Activated CD8-positive, alpha-beta memory T cell treated with anti-CD3 and anti-CD28 coated beads for 1 hour (primary cell): ENCODE measurements around the gene DDX20.
"Not testable (repeated sequence)": the region's sequence is repeated elsewhere in the genome, so short reads cannot be mapped to it uniquely, and the experiment has no call there.

ENCODE experiments used
- DNase-seq, 2 donors: peaks; one replicate each; pipeline ENCODE4 v3.0.0-alpha.2; 2020; ENCODE audit warnings: low read depth in 1 of 2; ENCODE audit errors: extremely low read depth in 1 of 2

Gene DDX20

DNA sequence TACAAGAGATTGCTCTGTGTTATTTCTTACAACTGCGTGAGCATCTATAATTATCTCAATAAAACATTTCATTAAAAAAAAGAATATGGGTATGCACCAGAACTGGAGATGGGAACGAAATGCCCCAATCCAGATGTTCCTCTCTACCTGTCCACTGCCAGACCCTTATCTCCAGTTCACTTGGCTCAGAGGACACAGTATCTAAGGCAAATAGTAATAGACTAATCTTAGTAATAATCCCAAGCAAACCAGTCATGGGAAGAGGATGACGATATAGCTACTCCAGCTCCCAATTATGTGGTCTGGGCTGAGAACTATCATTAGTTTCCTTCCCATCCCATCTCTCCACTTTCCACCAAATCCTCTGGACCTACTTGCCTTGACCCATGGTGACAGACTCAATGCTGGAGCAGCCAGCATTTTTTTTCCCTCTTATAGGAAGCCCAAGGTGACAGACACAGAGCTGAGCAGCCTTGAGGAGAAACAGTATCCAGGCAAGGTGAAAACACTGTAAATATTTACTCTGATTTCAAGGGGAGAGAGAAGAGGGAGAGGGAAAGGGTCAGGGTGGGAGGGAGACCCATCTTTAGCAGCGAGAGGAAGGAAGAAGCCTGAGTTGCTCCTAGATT lies 28.7 kb downstream of the DDX20 start:
- no peak for DNase-seq

DNA sequence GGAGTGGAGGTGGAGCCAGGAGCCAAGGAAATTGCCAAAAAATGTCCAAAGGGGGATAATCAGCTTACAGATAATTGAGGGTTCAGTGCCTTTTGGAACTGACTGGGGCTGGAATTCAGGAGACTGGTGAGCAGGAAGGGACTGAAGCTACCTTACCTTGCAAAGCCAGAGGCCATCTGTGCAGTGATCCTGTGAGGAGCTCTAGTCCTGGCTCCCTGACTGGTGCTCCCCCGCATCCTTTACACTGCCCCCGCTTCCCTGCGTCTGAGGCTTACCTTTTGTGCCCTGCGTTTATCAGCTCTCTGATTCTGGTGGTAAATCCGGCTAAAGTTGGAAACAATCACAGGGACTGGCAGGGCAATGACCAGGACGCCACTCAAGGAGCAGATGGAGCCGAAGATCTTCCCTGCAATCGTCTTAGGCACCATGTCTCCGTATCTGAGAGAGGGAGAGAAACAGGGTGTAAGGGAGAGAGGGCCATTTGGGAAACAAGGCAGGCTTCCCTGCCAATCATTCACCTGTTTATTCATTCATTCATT lies 31.0 kb downstream of the DDX20 start:
- no peak for DNase-seq

DNA sequence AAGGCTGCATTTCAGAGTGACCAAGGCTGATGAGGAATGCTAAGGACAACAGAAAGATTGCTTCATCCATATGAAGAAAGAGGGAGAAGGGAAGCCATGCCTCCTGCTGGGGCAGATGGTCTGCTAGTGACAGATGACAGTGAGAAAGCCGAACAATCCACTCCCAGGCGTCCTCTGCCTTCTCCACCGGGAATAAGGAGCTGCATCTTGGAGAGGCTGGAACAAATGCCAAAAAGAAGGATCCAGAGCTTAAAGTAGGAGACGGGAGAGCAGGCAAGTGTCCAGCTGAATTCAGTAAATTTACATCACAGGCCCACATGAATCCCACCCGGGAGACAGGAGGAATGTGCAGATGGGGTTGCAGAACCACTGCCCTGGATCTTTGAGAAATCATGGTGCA lies 33.4 kb downstream of the DDX20 start:
- DNase-seq = no peak

DNA sequence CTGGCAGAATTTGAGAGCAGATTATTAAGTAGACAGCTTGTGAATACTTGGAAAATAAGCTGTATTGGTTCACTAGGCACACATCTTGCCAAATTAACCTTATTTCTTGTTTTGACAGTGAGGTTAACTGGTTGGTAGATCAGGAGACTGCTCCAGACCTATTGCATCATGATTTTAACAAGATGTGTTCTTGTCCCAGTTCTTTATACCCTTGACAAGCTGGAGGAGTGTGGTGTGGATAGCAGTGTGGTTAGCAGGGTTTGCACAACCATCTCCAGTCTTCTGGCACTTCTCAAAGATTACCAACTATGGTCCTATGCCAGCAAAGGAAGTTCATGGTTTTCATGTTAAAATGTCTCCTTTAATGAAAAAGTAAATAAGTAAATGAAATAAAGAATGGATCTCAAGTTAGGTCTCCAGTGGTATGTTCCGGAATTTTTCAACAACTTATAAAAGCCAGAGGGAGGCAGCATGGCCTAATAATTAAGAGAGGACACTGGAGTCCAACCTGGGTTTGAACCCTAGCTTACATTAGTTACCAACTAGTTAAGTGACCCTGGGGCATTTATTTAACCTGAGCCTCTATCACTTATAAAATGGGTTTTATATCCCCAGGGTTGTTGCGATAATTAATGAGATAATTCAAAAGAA lies 34.1 kb downstream of the DDX20 start:
- no peak for DNase-seq

DNA sequence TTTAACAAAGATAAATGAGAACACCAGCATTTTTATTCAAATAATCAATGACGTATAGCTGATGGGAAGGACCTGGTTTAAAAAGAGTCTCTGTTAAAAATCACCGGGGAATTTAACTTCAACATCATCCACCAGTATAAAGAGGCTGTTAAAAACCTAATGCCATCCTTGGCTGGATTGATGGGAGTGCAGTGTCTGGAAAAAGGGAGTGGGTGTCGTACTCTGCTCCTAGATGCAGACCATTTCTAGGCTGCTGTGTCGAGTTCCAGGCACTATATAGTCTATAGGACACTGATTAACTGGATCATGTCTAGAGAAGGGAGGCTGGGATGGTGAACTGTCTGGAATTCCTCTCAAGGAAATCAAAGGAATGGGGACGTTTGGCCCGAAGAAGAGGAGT lies 36.1 kb downstream of the DDX20 start:
- no peak for DNase-seq

DNA sequence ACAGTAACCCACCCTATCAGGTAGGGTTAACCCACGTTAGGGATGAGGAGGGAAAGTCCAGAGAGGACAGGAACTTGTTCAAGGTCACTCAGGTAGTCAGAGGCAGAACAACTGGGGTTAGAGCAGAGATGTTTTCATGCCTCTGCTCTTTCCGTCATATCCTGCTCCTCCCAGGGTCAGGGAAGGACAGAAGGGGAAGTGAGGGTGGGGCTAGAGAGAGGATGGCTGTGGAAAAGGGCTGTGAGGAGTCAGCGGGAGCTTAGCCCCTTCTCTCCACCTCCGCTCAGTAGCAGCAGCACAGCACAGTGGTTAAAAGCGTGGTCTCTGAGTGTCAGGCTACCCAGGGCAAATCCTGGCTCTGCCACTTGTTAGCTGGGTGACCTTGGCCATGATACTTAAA lies 36.5 kb downstream of the DDX20 start:
- no peak for DNase-seq

DNA sequence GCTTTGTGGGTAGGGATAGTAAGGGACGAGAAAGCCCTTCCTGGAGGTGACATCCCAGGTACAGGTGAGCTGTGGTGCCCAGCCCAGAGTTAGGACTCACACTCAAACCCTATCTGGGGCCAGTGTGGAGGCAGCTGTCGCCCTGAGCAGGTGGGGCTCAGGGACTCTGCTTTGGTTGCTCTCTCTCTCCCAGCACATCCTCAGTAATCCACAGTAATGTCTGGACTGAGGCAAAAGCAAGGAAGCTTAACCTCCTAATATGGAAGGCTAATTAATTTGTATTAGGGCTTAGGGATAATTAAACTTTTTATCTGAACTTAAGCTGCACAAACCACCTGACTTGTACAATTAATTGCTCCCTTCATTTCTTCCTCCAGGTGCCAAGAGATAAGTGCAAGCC lies 38.2 kb downstream of the DDX20 start:
- DNase-seq = no peak

DNA sequence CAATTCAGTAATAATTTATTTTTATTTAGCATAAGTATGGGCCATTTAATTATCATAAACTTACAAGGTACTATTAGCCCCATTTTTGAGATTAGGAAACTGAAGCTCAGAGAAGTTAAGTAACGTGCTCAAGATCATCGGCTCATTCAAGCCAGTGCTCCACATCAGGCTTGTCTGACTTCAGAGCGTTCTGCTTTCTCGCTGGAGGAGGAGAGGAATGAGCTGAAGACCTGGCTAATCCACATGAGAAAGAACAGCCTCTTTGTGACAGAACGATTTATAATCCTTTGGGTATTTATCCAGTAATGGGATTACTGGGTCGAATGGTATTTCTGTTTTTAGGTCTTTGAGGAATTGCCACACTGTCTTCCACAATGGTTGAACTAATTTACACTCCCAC lies 39.7 kb downstream of the DDX20 start:
- no peak for DNase-seq

DNA sequence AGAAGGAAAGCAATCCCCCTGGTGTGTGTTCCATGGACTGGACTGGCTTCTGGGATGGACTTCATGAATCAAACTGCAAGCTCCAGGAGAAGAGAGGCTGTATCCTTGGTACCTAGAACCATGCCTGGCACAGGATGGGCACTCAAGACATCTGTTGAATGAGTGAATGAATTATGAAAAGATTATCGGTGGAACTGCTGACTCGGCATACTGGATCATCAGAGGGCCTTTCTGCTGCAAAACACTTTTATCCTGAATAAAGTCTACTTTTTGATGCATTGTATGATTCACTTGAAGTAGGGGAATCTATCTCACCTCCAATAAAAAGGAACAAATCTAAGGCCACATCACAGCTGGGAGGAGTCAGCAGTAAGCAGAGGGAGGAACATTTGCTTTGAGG lies 42.9 kb downstream of the DDX20 start:
- DNase-seq = no peak

DNA sequence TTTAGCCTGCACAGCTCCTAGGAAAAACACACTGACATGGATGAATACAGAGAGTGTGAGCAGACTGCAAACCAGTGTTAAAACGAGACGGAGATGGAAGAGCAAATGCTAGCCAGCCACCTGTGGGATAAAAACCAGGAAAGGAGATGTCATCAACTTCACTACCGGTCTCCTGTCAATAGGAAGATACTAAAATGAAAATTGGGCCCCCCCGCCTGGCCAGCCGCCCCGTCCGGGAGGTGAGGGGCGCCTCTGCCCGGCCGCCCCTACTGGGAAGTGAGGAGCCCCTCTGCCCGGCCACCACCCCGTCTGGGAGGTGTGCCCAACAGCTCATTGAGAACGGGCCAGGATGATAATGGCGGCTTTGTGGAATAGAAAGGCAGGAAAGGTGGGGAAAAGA lies 44.0 kb downstream of the DDX20 start:
- DNase-seq = not testable (repeated sequence)

DNA sequence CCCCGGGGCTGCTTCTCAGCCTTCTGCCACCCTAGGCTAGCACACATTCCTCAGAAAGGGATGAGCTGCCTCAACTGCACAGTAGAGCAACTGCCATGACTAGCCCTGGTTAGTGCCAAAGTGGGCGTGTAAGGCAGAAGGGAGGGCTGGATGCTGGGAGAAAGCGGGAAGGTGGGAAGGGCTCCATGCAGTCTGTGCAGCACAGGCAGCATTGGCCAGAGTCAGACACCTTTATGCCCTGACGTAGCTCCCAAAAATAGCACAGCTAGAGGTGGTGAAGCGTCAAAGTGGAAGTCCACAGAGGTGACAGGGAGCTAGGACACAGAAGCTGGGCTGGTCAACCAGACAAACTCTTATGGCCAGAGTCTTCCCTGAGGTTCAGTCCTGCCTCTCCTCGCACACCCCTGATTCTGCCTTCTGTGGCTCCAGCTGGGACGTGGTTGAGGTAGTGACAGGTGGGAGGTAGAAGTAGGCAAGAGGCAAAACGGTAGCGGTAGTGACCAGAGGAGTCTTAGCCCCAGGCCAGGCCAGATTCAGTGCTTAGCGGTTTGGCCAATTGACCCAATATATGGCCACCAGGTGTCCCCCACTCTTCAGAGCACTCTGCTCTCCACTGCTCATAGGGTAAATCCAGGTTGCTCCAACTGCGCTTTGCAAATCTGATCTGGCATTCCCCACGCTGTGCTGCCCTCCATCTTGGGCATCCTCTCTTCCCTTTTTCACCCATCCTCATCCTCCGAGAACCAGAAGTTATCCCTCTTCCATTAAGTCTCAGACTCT lies 45.6 kb downstream of the DDX20 start:
- DNase-seq = no peak

DNA sequence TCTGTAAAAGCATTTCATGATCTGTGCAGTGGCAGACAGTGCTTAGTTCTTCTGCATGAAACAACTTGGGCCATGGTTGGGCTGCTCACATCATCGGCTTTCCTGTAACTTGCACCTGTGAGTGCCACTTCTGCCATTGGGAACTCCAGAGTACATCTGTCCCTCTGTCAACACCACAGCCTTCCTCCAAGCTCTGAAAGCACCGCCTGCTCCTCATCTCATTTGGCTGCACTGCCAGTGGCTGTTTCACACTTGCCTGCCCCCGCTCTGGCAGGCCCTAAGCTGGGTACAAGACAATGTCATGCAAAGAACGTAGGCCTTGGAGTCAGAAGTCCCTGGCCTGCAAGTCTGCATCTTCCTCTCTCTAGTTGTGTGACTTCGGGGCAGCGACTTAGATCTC lies 46.4 kb downstream of the DDX20 start:
- no peak for DNase-seq

DNA sequence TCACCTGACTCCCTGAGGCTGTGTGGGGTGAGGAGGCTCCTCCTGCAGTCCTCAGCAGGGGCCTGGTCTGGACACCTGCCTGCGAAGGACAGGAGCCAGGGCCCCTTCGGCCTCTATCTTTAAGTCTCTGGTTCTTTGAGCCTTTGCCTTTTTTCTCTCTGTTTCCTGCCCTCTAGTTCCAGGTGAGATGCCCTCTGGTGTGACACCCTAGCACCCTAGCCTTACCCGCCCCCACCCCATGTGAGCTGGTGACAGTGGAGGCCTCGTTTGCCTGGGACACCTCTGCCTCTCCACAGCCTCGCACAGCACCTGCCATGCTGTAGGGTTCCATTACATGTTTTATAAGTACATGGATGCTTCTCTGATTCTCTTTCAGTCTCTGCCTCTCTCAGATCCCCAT lies 47.3 kb downstream of the DDX20 start:
- no peak for DNase-seq

DNA sequence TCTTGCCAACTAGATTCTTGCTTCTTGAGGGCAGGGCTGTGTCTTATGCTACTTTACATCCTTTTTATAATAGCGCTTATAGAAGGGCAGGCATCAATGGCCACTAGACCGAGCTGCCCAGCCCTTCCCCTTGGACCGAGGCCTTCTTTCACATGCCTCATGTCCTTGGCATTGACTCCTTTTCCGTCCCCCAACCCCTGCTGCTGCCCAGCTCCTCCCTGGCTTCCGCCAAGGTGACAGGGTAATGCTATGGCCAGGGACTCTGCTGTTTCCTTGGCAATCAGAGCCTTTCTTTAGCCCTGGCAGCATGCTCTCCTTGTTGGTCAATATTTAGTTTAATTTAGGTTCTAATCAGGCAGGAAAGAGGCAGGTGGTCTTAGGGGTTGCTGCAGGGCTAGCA lies 48.2 kb downstream of the DDX20 start:
- DNase-seq = no peak

DNA sequence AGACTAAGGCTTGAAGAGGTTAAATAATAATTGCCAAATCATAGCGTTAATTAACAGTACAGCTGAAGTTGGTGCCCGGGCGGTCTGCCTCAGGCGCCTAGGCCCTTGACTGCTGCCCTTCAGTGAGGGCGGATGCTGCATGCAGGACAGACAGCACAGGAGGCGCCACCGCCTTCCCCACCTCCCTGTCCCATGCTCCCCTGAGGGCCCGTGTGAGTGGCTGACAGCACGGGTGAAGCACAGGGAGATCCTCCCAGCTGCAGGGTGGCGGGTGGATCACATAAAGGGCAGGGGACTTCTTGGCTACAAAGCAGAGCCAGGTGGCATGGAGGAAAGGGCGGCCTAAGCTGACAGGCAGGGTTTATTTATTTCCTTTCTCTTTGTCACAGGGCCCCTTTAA lies 49.1 kb downstream of the DDX20 start:
- no peak for DNase-seq

DNA sequence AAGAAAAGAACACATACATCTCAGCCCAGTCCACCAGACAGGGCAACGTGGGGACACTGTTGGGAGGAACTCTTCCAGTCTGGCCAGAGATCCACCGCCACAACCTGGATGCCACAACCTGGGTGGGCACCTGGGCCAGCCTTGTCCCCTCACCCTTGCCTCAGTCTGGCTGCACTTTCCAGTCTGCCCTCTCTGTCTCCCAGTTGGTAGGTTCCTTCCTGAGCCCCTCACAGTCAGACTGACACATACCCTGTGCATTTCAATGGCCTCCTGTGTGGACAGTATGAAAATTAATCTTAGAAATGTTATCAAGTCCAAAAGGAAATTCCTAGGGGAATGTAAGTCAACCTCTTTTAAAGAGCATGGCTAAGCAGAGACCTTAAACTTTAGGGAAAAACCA lies 49.5 kb downstream of the DDX20 start:
- DNase-seq = no peak

DNA sequence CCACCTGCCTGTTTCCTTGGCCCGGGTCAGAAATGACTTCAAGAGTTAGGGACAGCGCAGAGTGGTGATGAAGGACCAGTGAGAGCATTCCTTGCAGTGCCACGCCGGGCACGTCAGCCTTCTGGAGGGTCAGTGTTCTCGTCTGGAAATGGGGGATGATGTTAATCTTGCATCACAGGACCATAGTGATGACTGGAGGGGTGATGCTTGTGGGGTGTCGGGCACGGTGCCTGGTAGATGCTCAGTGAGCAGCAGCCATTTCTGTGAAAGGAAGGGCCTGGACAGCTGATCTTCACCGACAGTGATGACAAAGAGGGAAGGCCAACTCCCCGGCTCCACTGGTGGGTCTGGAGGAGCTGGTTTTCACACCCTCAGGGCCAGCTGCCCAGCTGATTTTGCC lies 56.2 kb downstream of the DDX20 start:
- no peak for DNase-seq

DNA sequence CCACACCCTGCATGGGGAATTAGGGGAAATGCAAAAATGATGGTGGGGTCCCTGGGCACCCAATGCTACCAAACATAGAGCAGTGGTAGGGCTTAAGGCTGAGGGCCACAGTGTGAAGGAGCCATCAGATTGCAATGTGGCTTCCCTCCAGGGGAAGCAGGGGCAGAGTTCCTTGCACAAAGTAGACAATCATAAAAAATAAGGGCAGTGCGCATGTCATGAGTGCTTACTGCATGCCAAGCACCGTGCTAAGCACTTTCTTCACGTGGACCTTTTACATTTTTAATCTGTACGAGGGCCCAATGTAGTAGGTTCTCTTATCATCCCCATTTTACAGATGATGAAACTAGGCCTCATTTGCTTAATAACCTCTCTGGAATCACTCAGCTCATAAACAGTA lies 56.6 kb downstream of the DDX20 start:
- no peak for DNase-seq

DNA sequence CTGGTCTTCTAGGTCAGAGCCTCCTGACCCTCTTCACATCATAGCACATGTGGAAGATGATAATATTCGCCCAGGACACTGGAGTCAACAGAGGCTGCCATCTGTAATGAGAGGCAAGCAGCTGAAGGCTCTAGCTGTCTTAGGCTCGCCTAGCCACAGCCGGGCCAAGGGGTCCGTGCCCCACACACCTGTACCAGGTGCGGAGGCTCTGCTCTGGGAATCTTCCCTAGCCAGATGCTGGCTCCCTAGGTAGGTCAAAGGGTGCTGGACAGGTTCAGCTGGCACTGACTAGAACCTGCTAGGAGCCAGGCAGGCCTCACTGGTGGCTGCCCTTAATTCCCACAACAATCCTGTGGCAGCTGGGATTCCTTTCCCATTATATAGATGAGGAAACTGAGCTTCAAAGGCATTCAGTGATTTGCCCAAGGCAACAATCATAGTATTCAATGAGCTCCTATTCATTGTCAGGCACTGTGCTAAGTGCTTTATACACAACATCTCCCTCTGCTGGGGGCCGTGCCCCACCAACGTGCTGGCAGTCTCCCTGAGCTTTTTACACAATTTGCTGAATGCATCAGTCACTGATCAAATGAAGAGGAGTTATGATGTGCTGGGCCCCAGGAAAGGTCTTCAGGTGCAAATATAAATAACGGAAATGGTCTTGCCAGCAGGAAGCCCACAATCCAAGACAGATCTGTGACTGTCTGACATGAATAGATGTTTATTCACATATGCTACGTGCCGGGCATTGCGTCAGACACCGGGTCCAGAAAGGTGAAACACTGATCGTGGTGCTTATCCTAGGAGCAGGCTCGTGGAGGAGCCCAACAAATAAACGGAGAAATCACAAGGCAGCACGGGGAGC lies 58.0 kb downstream of the DDX20 start:
- no peak for DNase-seq

DNA sequence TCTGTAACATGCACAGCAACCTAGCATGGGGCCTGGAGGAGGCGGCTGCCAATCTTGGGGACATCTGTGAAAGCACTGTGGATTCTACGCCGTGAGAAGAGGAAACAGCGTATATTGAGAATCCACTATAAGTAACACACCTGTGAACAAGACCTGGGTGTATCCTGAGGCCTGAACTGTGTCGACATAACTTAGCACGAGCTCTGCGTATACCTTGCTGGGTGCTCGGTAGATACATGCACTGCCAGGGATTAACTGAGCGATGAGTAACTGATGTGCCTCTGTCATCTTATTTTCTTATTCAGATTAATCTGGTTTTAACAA lies 58.6 kb downstream of the DDX20 start:
- no peak for DNase-seq

DNA sequence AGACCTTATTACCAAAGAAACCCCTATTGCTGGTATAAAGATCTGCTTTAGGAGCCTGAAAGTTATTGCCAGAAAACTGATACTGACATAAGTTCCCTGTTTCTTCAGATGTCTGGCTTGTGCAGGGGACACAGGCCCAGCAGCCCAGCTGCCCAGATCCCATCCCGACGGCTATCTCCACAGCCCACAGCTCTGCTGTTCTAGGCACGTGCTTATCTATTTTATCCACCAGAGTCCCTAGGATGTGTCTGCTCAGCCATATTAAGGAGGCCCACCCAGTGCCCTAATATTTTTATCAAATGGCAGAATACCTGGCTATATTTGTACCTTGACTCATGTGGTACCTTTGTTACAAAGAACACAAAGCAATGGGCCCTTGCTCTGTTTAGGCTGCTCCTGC lies 58.9 kb downstream of the DDX20 start:
- DNase-seq = no peak
